ENCODE data around the gene DENND1A. TPM values are rescaled to one million over a fixed set of nuclear protein-coding genes. Genes with fewer than 3 reads are reported as not detected.

DENND1A gene
- polyA plus RNA-seq, 1 experiment: 16.2 TPM

DNA sequence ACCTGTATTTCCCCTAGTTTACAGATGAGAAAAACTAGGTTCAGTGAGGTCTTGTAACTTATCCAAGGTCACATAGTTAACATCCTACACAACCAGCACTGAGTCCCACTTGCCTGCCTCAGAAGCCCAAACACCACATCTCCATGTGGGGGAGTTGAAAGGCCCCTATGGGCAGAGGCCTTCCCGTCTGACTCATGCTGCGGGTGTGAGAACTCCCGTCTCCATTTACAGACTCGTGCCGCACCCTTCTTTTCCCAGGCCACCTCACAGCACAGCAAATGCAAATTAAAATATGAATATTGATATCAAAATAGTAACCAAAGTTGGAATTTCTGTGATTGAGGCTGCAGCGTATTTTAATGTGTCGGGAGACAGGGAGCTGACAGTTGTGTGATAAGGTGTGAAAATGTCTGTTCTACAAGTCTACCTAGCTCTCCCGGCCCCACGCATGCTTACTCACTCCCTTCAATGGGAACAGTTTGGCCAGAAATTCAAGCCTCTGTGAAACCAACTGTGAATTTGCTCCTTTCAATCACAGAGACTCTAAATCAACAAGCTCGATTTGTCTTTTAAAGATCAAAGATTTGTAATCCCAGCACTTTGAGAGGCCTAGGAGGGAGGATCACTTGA lies 483.8 kb downstream of the DENND1A start:
- no peak for DNase-seq (ENCODE audit: low read depth, low spot score)
- ChIA-PET CTCF (no interaction called here), POLR2A (no interaction called here)
- TF ChIP-seq, protein P1, sequence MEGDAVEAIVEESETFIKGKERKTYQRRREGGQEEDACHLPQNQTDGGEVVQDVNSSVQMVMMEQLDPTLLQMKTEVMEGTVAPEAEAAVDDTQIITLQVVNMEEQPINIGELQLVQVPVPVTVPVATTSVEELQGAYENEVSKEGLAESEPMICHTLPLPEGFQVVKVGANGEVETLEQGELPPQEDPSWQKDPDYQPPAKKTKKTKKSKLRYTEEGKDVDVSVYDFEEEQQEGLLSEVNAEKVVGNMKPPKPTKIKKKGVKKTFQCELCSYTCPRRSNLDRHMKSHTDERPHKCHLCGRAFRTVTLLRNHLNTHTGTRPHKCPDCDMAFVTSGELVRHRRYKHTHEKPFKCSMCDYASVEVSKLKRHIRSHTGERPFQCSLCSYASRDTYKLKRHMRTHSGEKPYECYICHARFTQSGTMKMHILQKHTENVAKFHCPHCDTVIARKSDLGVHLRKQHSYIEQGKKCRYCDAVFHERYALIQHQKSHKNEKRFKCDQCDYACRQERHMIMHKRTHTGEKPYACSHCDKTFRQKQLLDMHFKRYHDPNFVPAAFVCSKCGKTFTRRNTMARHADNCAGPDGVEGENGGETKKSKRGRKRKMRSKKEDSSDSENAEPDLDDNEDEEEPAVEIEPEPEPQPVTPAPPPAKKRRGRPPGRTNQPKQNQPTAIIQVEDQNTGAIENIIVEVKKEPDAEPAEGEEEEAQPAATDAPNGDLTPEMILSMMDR (IDR thresholded peaks at IDR 0.05; ENCODE audit: low read depth, low read length): no peak
- no peak overlapping the region for H3K27ac ChIP-seq (ENCODE audit: low read depth, low read length)
- no peak overlapping the region for H3K4me3 ChIP-seq (ENCODE audit: low read depth, low read length)
- no peaks in the 10 kb centered on the region for H3K27me3 ChIP-seq (ENCODE audit: control insufficient read depth, insufficient read depth, low read length)
- no peaks in the 10 kb centered on the region for H3K9me3 ChIP-seq (ENCODE audit: control insufficient read depth, insufficient read depth, low read length)

DNA sequence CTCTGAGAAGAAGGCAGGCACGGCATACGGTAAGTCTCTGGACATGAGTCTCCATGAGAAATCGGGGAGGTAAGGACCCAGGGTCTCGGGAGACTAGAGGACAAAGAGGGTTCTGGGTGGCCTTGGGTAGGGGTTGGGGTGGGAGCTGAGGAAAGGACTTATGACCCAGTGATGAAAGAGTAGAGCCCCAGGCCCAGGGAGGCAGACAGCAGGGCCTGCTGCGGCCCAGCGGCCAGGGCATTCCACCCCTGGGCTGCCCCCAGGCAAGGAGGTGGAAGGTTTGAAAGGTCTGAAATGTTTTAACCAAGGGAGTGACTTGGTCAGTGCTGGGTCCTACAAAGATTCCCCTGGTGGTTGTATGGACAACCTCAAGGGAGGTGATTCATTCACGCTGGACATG lies 484.8 kb downstream of the DENND1A start:
- Histone ChIP-seq H3K27ac (ENCODE audit: low read depth, low read length) (no peak overlapping the region), H3K4me3 (ENCODE audit: low read depth, low read length) (no peak overlapping the region), H3K27me3 (ENCODE audit: control insufficient read depth, insufficient read depth, low read length) (no peaks in the 10 kb centered on the region), H3K9me3 (ENCODE audit: control insufficient read depth, insufficient read depth, low read length) (no peaks in the 10 kb centered on the region)
- ChIA-PET CTCF (no interaction called here), POLR2A (no interaction called here)
- no peak for DNase-seq (ENCODE audit: low read depth, low spot score)
- TF ChIP-seq, protein P1 (IDR thresholded peaks at IDR 0.05; ENCODE audit: low read depth, low read length): no peak

DNA sequence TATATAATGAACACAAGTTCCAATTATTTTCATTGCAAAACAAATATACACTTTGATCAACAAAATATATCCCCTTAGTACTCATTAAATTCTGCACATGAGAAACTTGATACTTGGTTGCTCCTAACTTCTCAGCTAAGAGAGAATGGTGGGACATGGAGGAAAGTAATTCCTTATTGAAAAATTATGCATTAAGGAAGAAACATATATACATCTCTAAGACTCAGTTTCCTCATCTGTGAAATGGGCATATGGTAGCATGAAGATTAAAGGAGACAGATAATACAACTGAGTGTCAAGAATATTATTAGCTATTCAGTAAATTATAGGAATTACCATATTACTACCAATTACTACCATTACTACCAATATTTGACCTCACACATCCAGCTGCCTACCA lies 488.2 kb downstream of the DENND1A start:
- Histone ChIP-seq H3K27ac (ENCODE audit: low read depth, low read length) (no peak overlapping the region), H3K4me3 (ENCODE audit: low read depth, low read length) (no peak overlapping the region), H3K27me3 (ENCODE audit: control insufficient read depth, insufficient read depth, low read length) (no peaks in the 10 kb centered on the region), H3K9me3 (ENCODE audit: control insufficient read depth, insufficient read depth, low read length) (no peaks in the 10 kb centered on the region)
- TF ChIP-seq, protein P1 (IDR thresholded peaks at IDR 0.05; ENCODE audit: low read depth, low read length): no peak
- no peak for DNase-seq (ENCODE audit: low read depth, low spot score)
- ChIA-PET CTCF (no interaction called here), POLR2A (no interaction called here)

DNA sequence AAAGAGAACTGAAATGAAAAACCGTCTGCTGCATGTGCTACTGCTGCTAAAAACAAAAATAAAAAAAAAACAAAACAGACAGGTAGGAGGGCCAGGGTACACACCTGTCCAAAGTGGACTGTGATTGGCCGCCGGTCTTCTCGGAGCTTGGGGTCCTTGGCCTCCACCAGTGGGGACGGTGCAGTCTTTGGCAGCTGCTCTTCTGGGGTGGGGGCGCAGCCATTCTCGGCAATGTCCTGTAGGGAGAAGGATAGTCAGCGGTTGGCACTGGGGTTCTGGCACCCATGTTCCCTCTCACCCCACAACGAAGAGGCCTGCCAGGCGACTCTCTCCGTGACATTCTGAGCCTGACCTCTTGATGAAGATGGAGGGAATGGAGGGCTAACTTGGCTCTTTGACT lies 489.7 kb downstream of the DENND1A start:
- no peak for DNase-seq (ENCODE audit: low read depth, low spot score)
- H3K9me3 ChIP-seq (ENCODE audit: control insufficient read depth, insufficient read depth, low read length): no peaks in the 10 kb centered on the region
- no peaks in the 10 kb centered on the region for H3K27me3 ChIP-seq (ENCODE audit: control insufficient read depth, insufficient read depth, low read length)
- POLR2A ChIA-PET: no interaction called here
- TF ChIP-seq, protein P1 (IDR thresholded peaks at IDR 0.05; ENCODE audit: low read depth, low read length): no peak
- no peak overlapping the region for H3K4me3 ChIP-seq (ENCODE audit: low read depth, low read length)
- no peak overlapping the region for H3K27ac ChIP-seq (ENCODE audit: low read depth, low read length)
- CTCF ChIA-PET: no interaction called here

DNA sequence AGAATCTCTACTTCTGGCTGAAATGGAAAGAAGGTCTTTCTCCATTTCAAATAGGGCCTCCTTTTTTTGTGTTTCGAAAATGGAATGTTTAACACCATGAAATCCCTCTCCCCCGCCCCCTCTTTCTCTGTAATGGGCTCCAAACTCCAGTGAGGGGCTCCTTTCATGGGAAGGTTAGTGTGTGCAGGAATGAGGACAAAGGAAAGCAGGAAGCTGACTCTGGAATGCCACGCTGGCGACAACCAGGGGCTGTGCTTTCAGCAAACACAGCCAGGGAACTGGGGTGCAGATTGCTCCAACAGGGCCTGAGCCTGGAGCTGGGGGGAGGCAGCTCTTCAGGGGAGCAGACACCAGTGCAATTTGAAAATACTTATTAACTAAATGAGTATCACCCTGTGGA lies 491.1 kb downstream of the DENND1A start:
- POLR2A ChIA-PET: no interaction called here
- CTCF ChIA-PET: no interaction called here

More for the DNA sequence above, 491.1 kb downstream of the DENND1A start:
- DNase-seq (ENCODE audit: low read depth, low spot score): no peak
- no peak overlapping the region for H3K4me3 ChIP-seq (ENCODE audit: low read depth, low read length)
- TF ChIP-seq, protein P1 (IDR thresholded peaks at IDR 0.05; ENCODE audit: low read depth, low read length): no peak
- H3K27ac ChIP-seq (ENCODE audit: low read depth, low read length): no peak overlapping the region
- H3K27me3 ChIP-seq (ENCODE audit: control insufficient read depth, insufficient read depth, low read length): no peaks in the 10 kb centered on the region
- no peaks in the 10 kb centered on the region for H3K9me3 ChIP-seq (ENCODE audit: control insufficient read depth, insufficient read depth, low read length)
